Hair follicle dermal papilla cell (primary cell): ENCODE measurements around the gene C11orf24. TPM values are rescaled to one million over a fixed set of nuclear protein-coding genes. Genes with fewer than 3 reads are reported as not detected.

Experiments used
- total RNA-seq: library from RNA; depleted of rRNA; stranded (reverse); fragments of >200 nt; gene quantifications from 2 replicates; pipeline ENCODE4 v1.2.3, GENCODE V29; 2012

Gene C11orf24
- total RNA-seq, result 48.8 and 53.7 TPM in 2 replicates

GRCh38 chr11:68271781-68272608, at the start of gene C11orf24:
TSS of gene C11orf24 (minus strand) at chr11:68271973. CDS start at chr11:68263767, 8,206 bp downstream.

DNA sequence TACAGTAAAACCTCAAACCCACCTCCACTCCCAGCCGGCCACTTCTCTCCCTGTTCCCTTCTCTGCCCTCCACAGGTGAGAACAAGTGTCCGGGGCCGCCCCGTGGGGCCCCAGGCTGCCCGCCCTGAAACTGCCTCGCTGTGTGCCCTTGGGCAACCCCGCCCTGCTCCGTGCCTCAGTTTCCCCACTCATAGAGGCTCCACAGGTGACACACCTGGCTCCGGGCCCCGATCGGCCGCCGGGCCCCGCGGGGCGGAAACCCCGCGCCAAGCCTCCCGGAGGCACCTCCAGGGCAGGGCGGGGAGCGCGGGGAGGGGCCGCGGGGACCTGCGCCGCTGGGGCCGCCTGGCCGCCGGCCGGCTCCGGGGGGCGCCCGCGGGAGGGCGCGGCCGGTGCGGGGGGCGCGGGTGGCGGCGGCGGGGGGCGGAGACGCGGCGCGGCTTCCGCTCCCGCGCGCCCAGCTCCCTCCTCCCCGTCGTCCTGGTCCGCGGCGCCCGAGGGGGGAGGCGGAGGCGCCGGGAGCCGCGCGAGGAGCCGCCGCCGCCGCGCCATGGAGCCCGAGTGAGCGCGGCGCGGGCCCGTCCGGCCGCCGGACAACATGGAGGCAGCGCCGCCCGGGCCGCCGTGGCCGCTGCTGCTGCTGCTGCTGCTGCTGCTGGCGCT, 40.5 kb upstream of the C11orf24 start, which contains the start of gene LRP5:
Gene LRP5 (plus strand): TSS at position 475 of the 663 bp plus-strand sequence. CDS start 124 bp downstream, at position 599.

GRCh38 chr11:68213135-68213515, 58.6 kb downstream of the C11orf24 start, which contains the start of gene KMT5B:
TSS of gene KMT5B (minus strand) at chr11:68213296. CDS start at chr11:68190076, 23,220 bp downstream.

Other genes starting within 250 kb of the C11orf24 start
- 54.4 and 68.1 TPM in 2 replicates for gene NDUFS8, start 241.3 kb downstream of the C11orf24 start, total RNA-seq
- 109 and 131 TPM in 2 replicates for gene TCIRG1, start 232.9 kb downstream of the C11orf24 start, total RNA-seq
- gene CHKA, start 150.6 kb downstream of the C11orf24 start, total RNA-seq, result 10.0 and 14.3 TPM in 2 replicates
- 24.2 and 27.6 TPM in 2 replicates for gene KMT5B, start 58.7 kb downstream of the C11orf24 start, total RNA-seq
- gene LRP5, start 40.6 kb upstream of the C11orf24 start, total RNA-seq, result 34.0 and 62.8 TPM in 2 replicates
- 127 and 157 TPM in 2 replicates for gene PPP6R3, start 188.8 kb upstream of the C11orf24 start, total RNA-seq